Keratinocyte (primary cell): ENCODE data around the gene GRM1. TPM values are rescaled to one million over a fixed set of nuclear protein-coding genes. Genes with fewer than 3 reads are reported as not detected.

Experiments used
- DNase-seq: peaks from one replicate; pipeline ENCODE4 v3.0.0-alpha.2; 2011; ENCODE audit warnings: low read depth, missing footprints, low spot score
- FAIRE-seq: peaks from 2 replicates; lab custom pipeline; 2011; peaks lifted over from hg19 to GRCh38; lab: Jason Lieb, UNC
- H2AFZ ChIP-seq: 2 replicates; pipeline ENCODE4 v1.6.0; 2012; ENCODE audit warnings: low read length, control low read depth, inconsistent platforms; ENCODE audit not compliant: control insufficient read depth
- H3K27ac ChIP-seq: 2 replicates; pipeline ENCODE4 v1.5.1; 2011; ENCODE audit warnings: low read length; ENCODE audit not compliant: control insufficient read depth, insufficient read depth
- H3K27me3 ChIP-seq: 3 replicates; pipeline ENCODE4 v1.6.0; 2011; ENCODE audit warnings: low read length; ENCODE audit not compliant: control insufficient read depth, insufficient read depth; ENCODE audit errors: extremely low read depth
- H3K36me3 ChIP-seq, 2 experiments: 2 replicates in 1 of 2; 3 replicates in 1 of 2; pipeline ENCODE4 v1.5.1; 2011; ENCODE audit warnings: low read length in 2 of 2, mild to moderate bottlenecking in 1 of 2; ENCODE audit not compliant: control insufficient read depth in 2 of 2, insufficient read depth in 2 of 2; ENCODE audit errors: extremely low read depth in 1 of 2
- H3K4me1 ChIP-seq: 3 replicates; pipeline ENCODE4 v1.5.1; 2011; ENCODE audit warnings: low read length; ENCODE audit not compliant: control insufficient read depth, insufficient read depth; ENCODE audit errors: extremely low read depth
- H3K4me2 ChIP-seq: 3 replicates; pipeline ENCODE4 v1.6.0; 2011; ENCODE audit warnings: low read depth, low read length; ENCODE audit not compliant: control insufficient read depth, insufficient read depth; ENCODE audit errors: extremely low read depth
- H3K4me3 ChIP-seq, 3 experiments: fragments of 200-600 bp in 1 of 3; sonication (generic) in 1 of 3; 2 replicates in 2 of 3; 3 replicates in 1 of 3; pipeline ENCODE4 v1.5.1; 2011 to 2016; ENCODE audit warnings: low read length in 3 of 3, mild to moderate bottlenecking in 3 of 3, control low read depth in 2 of 3, inconsistent platforms in 1 of 3, low read depth in 1 of 3, mixed read lengths in 1 of 3, mixed run types in 1 of 3, moderate library complexity in 1 of 3; ENCODE audit not compliant: control insufficient read depth in 2 of 3, insufficient read depth in 2 of 3; ENCODE audit errors: extremely low read depth in 1 of 3
- H3K79me2 ChIP-seq: 2 replicates; pipeline ENCODE4 v1.6.0; 2012; ENCODE audit warnings: low read length; ENCODE audit not compliant: control insufficient read depth, insufficient read depth
- H3K9ac ChIP-seq: 3 replicates; pipeline ENCODE4 v1.6.0; 2011; ENCODE audit warnings: low read length; ENCODE audit not compliant: control insufficient read depth, insufficient read depth; ENCODE audit errors: extremely low read depth
- H3K9me1 ChIP-seq: 3 replicates; pipeline ENCODE4 v1.6.0; 2011; ENCODE audit warnings: low read length; ENCODE audit not compliant: control insufficient read depth, insufficient read depth; ENCODE audit errors: extremely low read depth
- H3K9me3 ChIP-seq: 2 replicates; pipeline ENCODE4 v1.5.1; 2012; ENCODE audit warnings: low read depth, low read length; ENCODE audit not compliant: control insufficient read depth
- H4K20me1 ChIP-seq: 3 replicates; pipeline ENCODE4 v1.6.0; 2011; ENCODE audit warnings: low read length; ENCODE audit not compliant: control insufficient read depth, insufficient read depth; ENCODE audit errors: extremely low read depth
- EZH2 ChIP-seq: IDR thresholded peaks from one replicate; pipeline ENCODE4 v1.6.1; 2012; ENCODE audit warnings: inconsistent platforms, mild to moderate bottlenecking, low read length, moderate library complexity
- dilution Hi-C: fragments of 300-500 bp; cut with MboI; formaldehyde crosslinking; loops from one replicate; pipeline ENCODE4 v1.7.0; 2020; ENCODE audit warnings: low sequenced_read_pairs; ENCODE audit not compliant: extremely low pct_ligation_motif_present
- polyA plus RNA-seq, 5 experiments: library from polyadenylated mRNA; depleted of rRNA in 3 of 5; stranded (reverse) in 3 of 5; stranded (forward) in 1 of 5; unstranded in 1 of 5; fragments of >200 nt; gene quantifications; 1 replicate in 1 of 5; 2 replicates in 3 of 5; 3 replicates in 1 of 5; pipeline versions ENCODE4 v1.2.1 to v1.2.3, GENCODE V29; 2011 to 2012; ENCODE audit warnings: missing spikeins in 2 of 5, low read depth in 1 of 5, low replicate concordance in 1 of 5
- TF ChIP-seq, protein P1 (sequence below), 3 experiments: IDR thresholded peaks in 1 of 3; conservative IDR thresholded peaks in 1 of 3; optimal IDR thresholded peaks in 1 of 3; 2 replicates in 2 of 3; 3 replicates in 1 of 3; pipeline versions ENCODE3 to v1.5.1; 2011; ENCODE audit warnings: low read length in 3 of 3, mild to moderate bottlenecking in 3 of 3, moderate library complexity in 2 of 3, control low read depth in 1 of 3, inconsistent platforms in 1 of 3; ENCODE audit not compliant: insufficient read depth in 2 of 3; ENCODE audit errors: extremely low read depth in 1 of 3

GRM1 gene
- polyA plus RNA-seq, 1 donor (not counting 4 experiments of a cell fraction or from before 2014, with no cell fraction given), result not detected

DNA sequence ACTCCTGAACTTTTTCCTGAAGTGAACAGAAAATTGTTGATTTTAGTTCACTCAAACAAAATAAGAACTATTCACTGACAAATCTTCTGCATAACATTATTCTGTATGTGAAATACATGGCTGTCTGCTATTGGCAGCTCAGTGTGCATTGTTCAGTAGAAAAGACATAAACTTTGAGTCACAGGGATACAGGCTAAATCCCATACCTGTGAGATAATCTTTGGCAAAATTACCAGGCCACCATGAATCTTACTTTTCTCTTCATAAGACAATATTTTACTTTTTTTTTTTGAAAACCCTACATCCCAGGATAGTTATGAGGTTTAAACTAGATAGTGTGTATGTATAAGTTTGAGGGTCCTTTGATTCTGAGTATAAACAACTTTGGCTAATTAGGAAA lies 224.8 kb downstream of the GRM1 start:
- H3K79me2 ChIP-seq, result no peaks in the 10 kb centered on the region
- no peaks in the 10 kb centered on the region for H3K36me3 ChIP-seq
- no peak overlapping the region for H3K27ac ChIP-seq
- no peaks in the 10 kb centered on the region for H3K9me3 ChIP-seq
- H3K9ac ChIP-seq, result no peak overlapping the region
- dilution Hi-C loops, result no loop called here
- H3K4me2 ChIP-seq, result no peak overlapping the region
- H3K4me3 ChIP-seq, result no peak overlapping the region
- no peaks in the 10 kb centered on the region for H3K4me1 ChIP-seq
- FAIRE-seq (no peak), DNase-seq (no peak)
- H3K9me1 ChIP-seq, result no peaks in the 10 kb centered on the region
- H3K27me3 ChIP-seq, result no peaks in the 10 kb centered on the region
- no peak for TF ChIP-seq EZH2
- TF ChIP-seq, protein P1, sequence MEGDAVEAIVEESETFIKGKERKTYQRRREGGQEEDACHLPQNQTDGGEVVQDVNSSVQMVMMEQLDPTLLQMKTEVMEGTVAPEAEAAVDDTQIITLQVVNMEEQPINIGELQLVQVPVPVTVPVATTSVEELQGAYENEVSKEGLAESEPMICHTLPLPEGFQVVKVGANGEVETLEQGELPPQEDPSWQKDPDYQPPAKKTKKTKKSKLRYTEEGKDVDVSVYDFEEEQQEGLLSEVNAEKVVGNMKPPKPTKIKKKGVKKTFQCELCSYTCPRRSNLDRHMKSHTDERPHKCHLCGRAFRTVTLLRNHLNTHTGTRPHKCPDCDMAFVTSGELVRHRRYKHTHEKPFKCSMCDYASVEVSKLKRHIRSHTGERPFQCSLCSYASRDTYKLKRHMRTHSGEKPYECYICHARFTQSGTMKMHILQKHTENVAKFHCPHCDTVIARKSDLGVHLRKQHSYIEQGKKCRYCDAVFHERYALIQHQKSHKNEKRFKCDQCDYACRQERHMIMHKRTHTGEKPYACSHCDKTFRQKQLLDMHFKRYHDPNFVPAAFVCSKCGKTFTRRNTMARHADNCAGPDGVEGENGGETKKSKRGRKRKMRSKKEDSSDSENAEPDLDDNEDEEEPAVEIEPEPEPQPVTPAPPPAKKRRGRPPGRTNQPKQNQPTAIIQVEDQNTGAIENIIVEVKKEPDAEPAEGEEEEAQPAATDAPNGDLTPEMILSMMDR (optimal IDR thresholded peaks at IDR 0.05 in 1 of 3, IDR thresholded peaks at IDR 0.05 in 1 of 3, conservative IDR thresholded peaks at IDR 0.05 in 1 of 3; ENCODE audit: extremely low read depth in 1 of 3, insufficient read depth in 2 of 3, low read length in 3 of 3), result no peak
- no peaks in the 10 kb centered on the region for H4K20me1 ChIP-seq
- no peak overlapping the region for H2AFZ ChIP-seq

DNA sequence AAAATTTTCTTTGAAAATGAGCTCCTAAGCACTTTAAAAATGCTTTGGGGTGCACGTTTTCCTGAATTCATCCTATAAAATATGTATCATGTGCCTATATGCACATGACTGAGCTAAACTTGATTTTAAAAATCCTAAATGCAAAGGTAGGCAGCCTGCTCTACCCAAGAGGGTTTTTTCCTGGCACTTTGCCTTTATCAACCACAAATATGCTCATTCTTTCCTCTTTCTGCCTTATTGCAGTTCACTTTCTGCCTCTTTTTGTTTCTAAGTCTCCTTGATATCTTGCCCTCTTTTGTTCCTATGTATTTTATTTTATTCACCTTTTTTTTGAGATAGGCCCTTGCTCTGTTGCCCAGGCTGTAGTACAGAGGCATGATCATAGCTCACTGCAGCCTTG lies 229.3 kb downstream of the GRM1 start:
- Histone ChIP-seq H4K20me1 (no peaks in the 10 kb centered on the region), H3K27me3 (no peaks in the 10 kb centered on the region), H3K9me3 (no peaks in the 10 kb centered on the region), H2AFZ (no peak overlapping the region), H3K4me2 (no peak overlapping the region), H3K27ac (no peak overlapping the region), H3K79me2 (no peaks in the 10 kb centered on the region), H3K36me3 (no peaks in the 10 kb centered on the region), H3K9me1 (no peaks in the 10 kb centered on the region), H3K4me1 (no peaks in the 10 kb centered on the region), H3K4me3 (no peak overlapping the region), H3K9ac (no peak overlapping the region)
- DNase-seq (no peak), FAIRE-seq (no peak)
- TF ChIP-seq, protein P1 (optimal IDR thresholded peaks at IDR 0.05 in 1 of 3, IDR thresholded peaks at IDR 0.05 in 1 of 3, conservative IDR thresholded peaks at IDR 0.05 in 1 of 3; ENCODE audit: extremely low read depth in 1 of 3, insufficient read depth in 2 of 3, low read length in 3 of 3), result no peak
- TF ChIP-seq EZH2, result no peak
- dilution Hi-C loops, result no loop called here
